ENCODE data around the gene CACNA2D3. TPM values are rescaled to one million over a fixed set of nuclear protein-coding genes. Genes with fewer than 3 reads are reported as not detected.

CACNA2D3 gene
- total and polyA plus RNA-seq, 9 donors = 1.4 to 3.1 (median 2.3) TPM

DNA sequence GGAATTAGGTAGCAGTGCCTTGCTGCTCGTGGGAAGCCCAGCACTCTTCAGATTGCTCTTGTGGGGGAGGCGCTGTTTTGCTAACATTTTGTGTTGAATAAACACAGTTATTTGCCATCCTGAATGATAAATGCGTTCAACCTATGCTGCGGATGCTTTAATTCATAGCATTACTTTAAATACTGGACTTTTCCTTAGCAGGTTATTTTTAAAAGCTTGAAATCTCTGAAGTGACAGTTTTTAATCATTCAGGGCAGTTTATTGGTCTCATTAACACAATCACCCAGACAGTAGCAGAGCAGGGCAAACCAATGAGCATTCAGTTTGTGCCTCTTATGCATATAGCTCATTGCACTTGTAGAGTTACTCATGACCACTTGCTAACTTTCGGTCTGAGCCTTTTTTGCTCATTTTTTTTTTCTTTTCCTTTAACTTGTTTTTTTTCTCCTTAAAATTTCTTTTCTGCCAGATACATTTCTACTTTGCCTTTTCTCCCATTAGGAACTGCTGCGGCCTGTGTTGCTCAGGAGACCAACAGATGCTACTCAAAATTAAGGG is 5.2 kb downstream of the CACNA2D3 start:
- H3K27ac ChIP-seq (ENCODE audit: low read length) = no peak overlapping the region
- H3K4me3 ChIP-seq (ENCODE audit: low read length) = no peak overlapping the region
- H3K27me3 ChIP-seq (ENCODE audit: control insufficient read depth, insufficient read depth, low read length) = peaks cover 23% of the 10 kb centered on the region
- no peak for DNase-seq
- peaks cover 11% of the 10 kb centered on the region for H3K4me1 ChIP-seq (ENCODE audit: control insufficient read depth, insufficient read depth, low read length)
- WGBS (ENCODE audit: insufficient coverage) = 78% methylated on average over 3 of the region's 6 CpGs
- no peaks in the 10 kb centered on the region for H3K36me3 ChIP-seq (ENCODE audit: control insufficient read depth, insufficient read depth, low read length)
- H3K9me3 ChIP-seq (replicated peaks; ENCODE audit: control insufficient read depth, low read depth, low read length) = no peaks in the 10 kb centered on the region

DNA sequence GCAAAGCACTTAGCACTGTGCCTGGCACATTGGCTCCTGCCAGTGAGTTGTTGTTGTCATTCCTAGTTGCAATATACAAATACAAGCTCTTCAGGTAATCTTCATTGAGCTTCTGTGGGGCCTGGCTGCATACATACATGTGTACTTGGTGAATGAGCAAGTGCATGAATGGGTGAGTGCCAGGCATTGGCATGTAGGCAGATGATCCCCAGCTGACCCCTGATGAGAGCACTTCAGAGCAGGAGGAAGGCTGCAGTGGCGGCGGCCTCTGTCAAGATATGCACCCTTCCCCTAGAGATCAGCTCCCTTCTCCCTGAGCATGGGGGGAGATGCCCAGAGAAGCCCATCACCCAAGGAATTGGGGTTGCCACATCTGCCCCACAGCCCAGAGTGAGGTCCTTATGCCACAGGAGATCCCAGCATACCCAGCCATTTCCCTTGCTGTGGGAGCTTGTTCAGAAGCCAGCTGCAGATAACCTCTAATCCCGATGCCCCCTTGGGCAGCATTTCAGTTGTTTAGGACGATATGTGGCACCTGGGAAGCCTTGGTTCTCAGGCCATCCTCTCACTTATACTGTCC is 8.8 kb downstream of the CACNA2D3 start:
- DNase-seq = no peak

DNA sequence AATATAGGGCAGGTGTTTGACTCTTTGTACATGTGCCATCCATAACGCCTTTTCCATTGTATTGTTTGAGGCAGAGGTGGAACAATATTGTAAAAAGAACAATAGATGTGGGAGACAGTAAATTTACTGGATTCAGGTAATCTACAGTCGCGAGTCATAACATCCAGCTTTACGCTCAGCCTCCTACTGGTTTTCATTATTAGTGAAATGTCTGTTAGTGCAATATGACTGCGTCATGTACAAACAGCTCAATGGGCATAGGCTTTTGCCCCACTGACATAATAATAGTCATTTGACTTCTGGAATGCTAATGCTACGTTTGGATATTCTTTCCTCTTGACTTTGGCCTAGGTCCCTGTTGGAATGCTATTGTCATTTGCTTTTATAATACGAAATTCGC is 9.5 kb downstream of the CACNA2D3 start:
- H3K4me1 ChIP-seq (ENCODE audit: control insufficient read depth, insufficient read depth, low read length) = no peaks in the 10 kb centered on the region
- WGBS (ENCODE audit: insufficient coverage) = 64% methylated on average over 1 of the region's 8 CpGs
- no peak overlapping the region for H3K4me3 ChIP-seq (ENCODE audit: low read length)
- DNase-seq = no peak
- no peaks in the 10 kb centered on the region for H3K9me3 ChIP-seq (replicated peaks; ENCODE audit: control insufficient read depth, low read depth, low read length)
- peaks cover 4% of the 10 kb centered on the region for H3K27me3 ChIP-seq (ENCODE audit: control insufficient read depth, insufficient read depth, low read length)
- H3K36me3 ChIP-seq (ENCODE audit: control insufficient read depth, insufficient read depth, low read length) = no peaks in the 10 kb centered on the region
- no peak overlapping the region for H3K27ac ChIP-seq (ENCODE audit: low read length)

More for the DNA sequence above, 8.8 kb downstream of the CACNA2D3 start:
- WGBS (ENCODE audit: insufficient coverage) = 82% methylated on average over 3 of the region's 4 CpGs
- Histone ChIP-seq H3K27ac (ENCODE audit: low read length) (no peak overlapping the region), H3K27me3 (ENCODE audit: control insufficient read depth, insufficient read depth, low read length) (peaks cover 5% of the 10 kb centered on the region), H3K36me3 (ENCODE audit: control insufficient read depth, insufficient read depth, low read length) (no peaks in the 10 kb centered on the region), H3K4me3 (ENCODE audit: low read length) (no peak overlapping the region), H3K9me3 (replicated peaks; ENCODE audit: control insufficient read depth, low read depth, low read length) (no peaks in the 10 kb centered on the region), H3K4me1 (ENCODE audit: control insufficient read depth, insufficient read depth, low read length) (no peaks in the 10 kb centered on the region)

DNA sequence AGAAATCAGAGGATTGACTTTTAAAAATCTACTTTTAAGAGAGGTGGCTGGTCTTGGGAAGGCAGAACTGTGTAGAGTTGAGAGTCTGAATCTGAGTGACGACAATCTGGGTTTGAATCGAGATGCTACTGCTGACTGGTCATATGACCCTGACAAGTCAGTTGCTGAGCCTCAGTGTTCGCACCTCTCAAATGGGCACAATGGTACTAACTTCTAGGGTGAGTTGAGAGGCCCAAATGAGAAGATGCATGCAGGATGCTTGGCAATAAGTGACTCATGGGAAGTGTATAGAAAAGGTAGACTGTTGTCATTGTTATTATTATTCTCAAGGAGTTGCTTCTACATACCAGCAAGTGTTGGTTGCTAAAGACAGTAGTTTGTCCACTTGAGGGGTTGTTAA is 10.3 kb downstream of the CACNA2D3 start:
- Histone ChIP-seq H3K4me3 (ENCODE audit: low read length) (no peak overlapping the region), H3K36me3 (ENCODE audit: control insufficient read depth, insufficient read depth, low read length) (no peaks in the 10 kb centered on the region), H3K9me3 (replicated peaks; ENCODE audit: control insufficient read depth, low read depth, low read length) (no peaks in the 10 kb centered on the region), H3K4me1 (ENCODE audit: control insufficient read depth, insufficient read depth, low read length) (no peaks in the 10 kb centered on the region), H3K27ac (ENCODE audit: low read length) (no peak overlapping the region), H3K27me3 (ENCODE audit: control insufficient read depth, insufficient read depth, low read length) (peaks cover 5% of the 10 kb centered on the region)
- WGBS (ENCODE audit: insufficient coverage) = 81% methylated on average over 3 of the region's 3 CpGs
- no peak for DNase-seq

DNA sequence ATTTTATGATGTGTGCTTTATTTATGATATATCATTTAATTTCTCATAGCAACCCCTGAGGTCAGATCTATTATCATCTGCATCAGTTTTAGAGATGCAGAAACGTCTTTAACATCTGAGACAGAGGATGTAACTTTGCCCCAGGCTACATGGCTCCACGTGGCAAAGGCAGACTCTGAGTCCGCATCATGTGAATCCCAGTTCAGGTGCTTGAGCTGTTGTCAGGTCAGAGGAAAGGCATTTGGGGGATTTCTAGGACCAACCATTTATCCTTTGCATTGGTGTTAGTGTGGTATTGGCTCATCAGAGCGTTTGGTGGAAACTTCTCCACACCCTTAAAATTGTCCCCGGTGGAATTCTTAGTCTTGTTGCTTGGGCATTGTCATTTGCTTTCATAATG is 10.8 kb downstream of the CACNA2D3 start:
- H3K27me3 ChIP-seq (ENCODE audit: control insufficient read depth, insufficient read depth, low read length) = peaks cover 3% of the 10 kb centered on the region
- no peak for DNase-seq
- H3K4me1 ChIP-seq (ENCODE audit: control insufficient read depth, insufficient read depth, low read length) = no peaks in the 10 kb centered on the region
- H3K36me3 ChIP-seq (ENCODE audit: control insufficient read depth, insufficient read depth, low read length) = no peaks in the 10 kb centered on the region
- H3K9me3 ChIP-seq (replicated peaks; ENCODE audit: control insufficient read depth, low read depth, low read length) = no peaks in the 10 kb centered on the region
- no peak overlapping the region for H3K27ac ChIP-seq (ENCODE audit: low read length)
- H3K4me3 ChIP-seq (ENCODE audit: low read length) = no peak overlapping the region
- 50% methylated on average over 1 of the region's 5 CpGs for WGBS (ENCODE audit: insufficient coverage)

DNA sequence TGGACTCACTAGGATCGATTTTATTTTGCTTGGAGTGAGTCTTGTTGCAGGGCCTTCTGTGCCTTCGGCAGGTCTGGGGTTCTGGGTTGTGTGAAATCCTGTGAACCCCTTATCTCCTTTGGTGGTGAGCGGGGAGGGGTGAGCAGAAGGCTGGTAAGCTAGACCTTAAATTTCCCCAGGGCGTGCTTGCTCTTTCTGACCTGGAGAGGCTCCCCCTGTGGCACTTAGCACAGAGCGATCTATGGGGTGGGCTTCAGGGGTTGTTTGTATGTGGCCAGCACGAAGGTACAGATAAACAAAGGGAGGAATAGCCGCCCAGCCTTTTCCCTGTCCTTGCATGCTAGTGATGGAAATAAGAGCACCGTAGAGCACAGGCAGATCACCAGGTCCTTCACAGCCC is 11.8 kb downstream of the CACNA2D3 start:
- H3K4me1 ChIP-seq (ENCODE audit: control insufficient read depth, insufficient read depth, low read length) = no peaks in the 10 kb centered on the region
- H3K27ac ChIP-seq (ENCODE audit: low read length) = no peak overlapping the region
- no peaks in the 10 kb centered on the region for H3K36me3 ChIP-seq (ENCODE audit: control insufficient read depth, insufficient read depth, low read length)
- peaks cover 7% of the 10 kb centered on the region for H3K27me3 ChIP-seq (ENCODE audit: control insufficient read depth, insufficient read depth, low read length)
- H3K9me3 ChIP-seq (replicated peaks; ENCODE audit: control insufficient read depth, low read depth, low read length) = no peaks in the 10 kb centered on the region
- DNase-seq = no peak
- no peak overlapping the region for H3K4me3 ChIP-seq (ENCODE audit: low read length)
- WGBS (ENCODE audit: insufficient coverage) = 79% methylated on average over 6 of the region's 8 CpGs

DNA sequence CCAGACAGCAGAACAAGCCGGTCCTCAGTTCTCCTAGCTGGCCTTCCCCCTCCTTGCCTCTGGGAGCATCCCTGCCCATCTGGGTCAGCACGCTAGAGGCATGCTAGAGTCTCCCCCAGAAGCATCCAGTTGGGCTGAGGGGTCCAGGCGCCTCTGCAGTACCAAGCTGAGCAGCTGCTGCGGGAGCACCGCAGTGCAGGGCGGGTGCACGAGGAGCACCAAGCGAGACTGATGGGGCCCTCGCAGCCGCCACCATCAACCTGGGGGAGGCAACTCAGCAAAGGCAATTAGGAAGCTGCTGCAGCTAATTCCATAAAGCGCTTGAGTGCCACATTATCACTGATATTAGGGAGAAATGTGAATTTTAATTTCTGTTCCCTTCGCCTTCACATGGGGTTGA is 12.4 kb downstream of the CACNA2D3 start:
- 83% methylated on average over 11 of the region's 12 CpGs for WGBS (ENCODE audit: insufficient coverage)
- H3K9me3 ChIP-seq (replicated peaks; ENCODE audit: control insufficient read depth, low read depth, low read length) = no peaks in the 10 kb centered on the region

DNA sequence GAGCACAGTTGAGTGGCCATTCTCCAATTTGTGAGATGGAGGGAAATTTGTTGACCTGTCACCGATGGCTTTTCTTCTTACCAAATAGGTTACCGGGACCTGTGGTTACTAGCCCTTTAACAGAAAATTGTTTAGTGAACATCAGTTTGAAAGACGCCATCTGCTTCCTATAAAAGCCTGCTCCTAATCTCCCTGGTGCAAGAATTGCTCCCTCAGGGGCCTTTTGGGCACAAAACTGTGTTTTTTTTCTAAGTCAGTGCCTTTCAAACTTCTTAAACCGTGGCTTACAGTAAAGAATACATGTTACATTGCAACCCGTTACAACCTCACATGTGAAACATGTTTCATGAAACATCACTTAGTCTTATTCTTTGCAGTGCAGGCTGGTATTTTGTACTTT is 15.0 kb downstream of the CACNA2D3 start:
- no peak for DNase-seq
- Histone ChIP-seq H3K4me3 (ENCODE audit: low read length) (no peak overlapping the region), H3K36me3 (ENCODE audit: control insufficient read depth, insufficient read depth, low read length) (no peaks in the 10 kb centered on the region), H3K27me3 (ENCODE audit: control insufficient read depth, insufficient read depth, low read length) (peaks cover 7% of the 10 kb centered on the region), H3K9me3 (replicated peaks; ENCODE audit: control insufficient read depth, low read depth, low read length) (no peaks in the 10 kb centered on the region), H3K27ac (ENCODE audit: low read length) (no peak overlapping the region), H3K4me1 (ENCODE audit: control insufficient read depth, insufficient read depth, low read length) (no peaks in the 10 kb centered on the region)
- WGBS (ENCODE audit: insufficient coverage) = 13% methylated on average over 1 of the region's 5 CpGs

More for the DNA sequence above, 12.4 kb downstream of the CACNA2D3 start:
- H3K4me1 ChIP-seq (ENCODE audit: control insufficient read depth, insufficient read depth, low read length) = no peaks in the 10 kb centered on the region
- no peak for DNase-seq
- peaks cover 7% of the 10 kb centered on the region for H3K27me3 ChIP-seq (ENCODE audit: control insufficient read depth, insufficient read depth, low read length)
- H3K4me3 ChIP-seq (ENCODE audit: low read length) = no peak overlapping the region
- no peaks in the 10 kb centered on the region for H3K36me3 ChIP-seq (ENCODE audit: control insufficient read depth, insufficient read depth, low read length)
- H3K27ac ChIP-seq (ENCODE audit: low read length) = no peak overlapping the region

DNA sequence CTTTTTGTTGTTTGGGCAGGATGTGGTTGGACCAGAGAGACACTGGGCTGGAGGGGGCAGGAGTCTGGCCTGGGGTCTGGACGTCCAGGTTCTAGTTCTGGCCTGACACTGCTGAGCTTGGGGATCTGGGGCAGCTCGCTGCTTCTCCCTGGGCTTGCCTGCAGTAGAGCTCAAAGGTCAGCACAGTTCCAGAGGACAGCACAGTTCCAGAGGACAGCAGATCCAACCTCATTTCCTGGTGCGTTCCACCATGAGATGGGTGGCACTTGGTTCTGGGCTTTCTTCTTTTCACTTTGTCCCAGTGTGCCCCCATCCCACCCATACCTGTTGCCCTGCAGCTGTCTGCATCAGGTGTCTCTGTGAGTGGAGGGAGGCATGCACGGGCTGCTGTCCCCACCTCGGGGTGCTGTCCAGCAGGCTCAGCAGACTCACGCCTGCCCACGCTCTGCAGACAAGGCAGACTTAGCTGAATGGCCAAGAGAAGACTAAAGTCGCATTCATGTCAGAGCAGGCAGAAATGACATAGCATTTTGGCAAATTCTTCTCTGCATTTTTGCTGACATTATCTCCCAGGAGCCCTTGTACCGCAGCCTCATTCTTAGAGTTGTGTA is 16.7 kb downstream of the CACNA2D3 start:
- Histone ChIP-seq H3K4me1 (ENCODE audit: control insufficient read depth, insufficient read depth, low read length) (no peaks in the 10 kb centered on the region), H3K27me3 (ENCODE audit: control insufficient read depth, insufficient read depth, low read length) (peaks cover 7% of the 10 kb centered on the region), H3K9me3 (replicated peaks; ENCODE audit: control insufficient read depth, low read depth, low read length) (no peaks in the 10 kb centered on the region), H3K27ac (ENCODE audit: low read length) (no peak overlapping the region), H3K36me3 (ENCODE audit: control insufficient read depth, insufficient read depth, low read length) (no peaks in the 10 kb centered on the region), H3K4me3 (ENCODE audit: low read length) (no peak overlapping the region)
- WGBS (ENCODE audit: insufficient coverage) = 35% methylated on average over 6 of the region's 9 CpGs
- peak; percentile 33 for DNase-seq

DNA sequence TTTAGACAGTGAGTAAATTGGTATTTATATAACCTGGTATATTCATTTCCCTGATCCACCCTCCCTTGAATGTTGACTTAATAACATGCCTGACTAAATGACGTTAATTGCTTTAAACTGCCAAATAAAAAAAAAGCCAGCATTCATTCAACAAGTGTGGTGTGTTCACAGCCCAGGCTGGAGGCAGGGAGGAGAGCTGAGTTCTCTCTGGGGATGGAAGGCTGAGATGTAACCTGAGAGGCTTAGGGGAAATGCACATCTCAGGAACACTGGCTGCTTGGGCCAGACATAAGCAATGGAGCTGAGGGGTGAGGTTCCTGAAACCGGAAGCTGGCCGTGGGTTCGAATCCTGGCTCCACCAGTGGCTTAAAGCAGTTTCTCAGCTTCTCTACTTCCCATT is 17.3 kb downstream of the CACNA2D3 start:
- no peaks in the 10 kb centered on the region for H3K9me3 ChIP-seq (replicated peaks; ENCODE audit: control insufficient read depth, low read depth, low read length)
- H3K27me3 ChIP-seq (ENCODE audit: control insufficient read depth, insufficient read depth, low read length) = peaks cover 7% of the 10 kb centered on the region
- H3K4me3 ChIP-seq (ENCODE audit: low read length) = no peak overlapping the region
- DNase-seq = peak; percentile 11
- H3K36me3 ChIP-seq (ENCODE audit: control insufficient read depth, insufficient read depth, low read length) = no peaks in the 10 kb centered on the region
- H3K4me1 ChIP-seq (ENCODE audit: control insufficient read depth, insufficient read depth, low read length) = no peaks in the 10 kb centered on the region
- no CpG with 5 or more reads among the region's 4 CpGs for WGBS (ENCODE audit: insufficient coverage)
- no peak overlapping the region for H3K27ac ChIP-seq (ENCODE audit: low read length)

Measured in muscle of leg (tissue), 11 donors.